Measurements from ENCODE around the gene ROM1. TPM values are rescaled to one million over a fixed set of nuclear protein-coding genes. Genes with fewer than 3 reads are reported as not detected.
"Not testable (repeated sequence)": the region's sequence is repeated elsewhere in the genome, so short reads cannot be mapped to it uniquely, and the experiment has no call there.

Gene ROM1
- total and polyA plus RNA-seq, 2 donors (not counting 3 experiments of a cell fraction or from before 2014, with no cell fraction given): 5.3 to 8.8 TPM

DNA sequence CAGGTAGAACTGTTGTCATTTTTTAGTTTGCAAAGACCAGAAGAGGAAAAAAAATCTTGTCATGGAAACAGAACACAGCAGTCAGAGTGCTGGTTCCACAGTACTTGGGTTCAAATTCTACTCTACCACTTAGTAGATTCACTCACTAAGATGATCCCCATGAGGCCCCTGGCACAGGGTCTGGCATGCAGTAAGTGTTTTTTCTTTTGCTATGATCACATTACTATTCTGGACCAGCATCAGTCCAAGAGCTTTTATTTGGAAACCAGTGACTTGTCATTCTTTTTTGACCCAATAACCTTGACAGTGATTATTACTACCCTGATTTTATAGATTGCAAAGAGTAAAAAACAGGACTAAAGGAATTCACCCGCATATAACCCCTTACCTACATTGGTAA, 43.4 kb upstream of the ROM1 start:
- Histone ChIP-seq H3K27me3 (ENCODE audit: control insufficient read depth in 2 of 2, insufficient read depth in 2 of 2, low read length in 2 of 2) (no peaks in the 10 kb centered on the region), H3K36me3 (ENCODE audit: control insufficient read depth in 2 of 2, extremely low read depth in 1 of 2, insufficient read depth in 2 of 2, low read length in 2 of 2) (peaks cover 35 to 39% of the 10 kb centered on the region in 2 experiments), H3K27ac (ENCODE audit: insufficient read depth, low read depth, low read length) (no peak overlapping the region), H3K4me1 (ENCODE audit: control insufficient read depth, extremely low read depth, insufficient read depth, low read length) (peaks cover 22% of the 10 kb centered on the region), H3K9me3 (replicated peaks; ENCODE audit: control insufficient read depth, insufficient read depth, low read length) (no peaks in the 10 kb centered on the region), H3K9ac (replicated peaks; ENCODE audit: extremely low read depth, insufficient read depth, low read length) (no peak overlapping the region), H3K4me2 (ENCODE audit: insufficient read depth, low read length) (no peak overlapping the region), H3K79me2 (ENCODE audit: control insufficient read depth, insufficient read depth, low read length) (peaks cover 90% of the 10 kb centered on the region), H3K9me1 (replicated peaks; ENCODE audit: control insufficient read depth, extremely low read depth, insufficient read depth, low read length) (no peaks in the 10 kb centered on the region), H3K4me3 (replicated peaks in 1 of 3; ENCODE audit: insufficient read depth in 1 of 3, low read depth in 1 of 3, low read length in 3 of 3) (no peak overlapping the region), H2AFZ (ENCODE audit: low read depth, low read length) (no peak overlapping the region), H4K20me1 (replicated peaks; ENCODE audit: control insufficient read depth, extremely low read depth, insufficient read depth, low read length) (peaks cover 6% of the 10 kb centered on the region)
- TF ChIP-seq JUN (IDR thresholded peaks at IDR 0.05; ENCODE audit: borderline replicate concordance, insufficient read depth, insufficient read length, low read depth): no peak
- no peak for TF ChIP-seq POLR2A (IDR thresholded peaks at IDR 0.05; ENCODE audit: low read depth, low read length)
- TF ChIP-seq EZH2 (IDR thresholded peaks at IDR 0.05; ENCODE audit: borderline replicate concordance, low read depth, low read length, severe bottlenecking): no peak
- no peak for TF ChIP-seq GATA2 (IDR thresholded peaks at IDR 0.05; ENCODE audit: insufficient read depth, insufficient read length, low read depth, low read length)
- TF ChIP-seq FOS (IDR thresholded peaks at IDR 0.05; ENCODE audit: borderline replicate concordance, insufficient read depth, low read length): no peak
- TF ChIP-seq MYC (IDR thresholded peaks at IDR 0.05; ENCODE audit: low read depth, low read length): no peak
- TF ChIP-seq, protein P1, sequence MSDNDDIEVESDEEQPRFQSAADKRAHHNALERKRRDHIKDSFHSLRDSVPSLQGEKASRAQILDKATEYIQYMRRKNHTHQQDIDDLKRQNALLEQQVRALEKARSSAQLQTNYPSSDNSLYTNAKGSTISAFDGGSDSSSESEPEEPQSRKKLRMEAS (IDR thresholded peaks at IDR 0.05; ENCODE audit: insufficient read depth, insufficient read length): no peak
- no peak for TF ChIP-seq POLR2AphosphoS5 (IDR thresholded peaks at IDR 0.05; ENCODE audit: insufficient read depth, low read depth, low read length)
- POLR2A ChIA-PET: no interaction called here
- DNase-seq (ENCODE audit: low read depth, low spot score) (no peak), FAIRE-seq (no peak)
- CTCF ChIA-PET: interaction anchor here (0.6 to 4.2 kb wide), 5 partner anchors 10 to 175 kb away, joined by 3 to 26 read pairs (median 8); no protein-coding TSS in a partner anchor
- dilution Hi-C loops (cut with MboI; ENCODE audit: extremely low pct_ligation_motif_present, low sequenced_read_pairs): no loop called here
- intact Hi-C loops (cut with micrococcal nuclease): no loop called here
- no TSS peak for BruUV-seq (replicated peaks)

DNA sequence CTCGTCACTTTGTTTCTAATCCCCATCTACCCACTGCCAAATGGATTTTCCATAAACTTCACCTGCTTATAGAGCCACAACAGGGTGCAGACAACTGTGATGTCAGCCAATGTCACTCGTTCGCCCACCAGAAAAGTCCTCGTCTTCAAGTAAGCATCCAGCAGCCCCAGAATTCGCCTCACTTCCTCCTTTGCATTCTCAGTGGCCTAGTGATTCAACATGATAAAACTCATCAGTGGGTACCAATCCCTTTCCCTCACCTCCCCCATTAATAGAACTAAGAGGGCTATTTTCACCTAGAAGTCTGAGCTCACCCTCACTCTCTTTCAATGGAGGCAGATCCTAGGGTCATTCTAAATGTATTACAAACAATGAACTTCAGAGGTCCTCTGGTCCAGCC, 42.2 kb upstream of the ROM1 start:
- H3K9ac ChIP-seq (replicated peaks; ENCODE audit: extremely low read depth, insufficient read depth, low read length); BruUV-seq (replicated peaks); H3K4me3 ChIP-seq (replicated peaks in 1 of 3; ENCODE audit: insufficient read depth in 1 of 3, low read depth in 1 of 3, low read length in 3 of 3); DNase-seq (ENCODE audit: low read depth, low spot score); H3K27ac ChIP-seq (ENCODE audit: insufficient read depth, low read depth, low read length); intact Hi-C loops (cut with micrococcal nuclease); H2AFZ ChIP-seq (ENCODE audit: low read depth, low read length); H3K9me3 ChIP-seq (replicated peaks; ENCODE audit: control insufficient read depth, insufficient read depth, low read length); POLR2A ChIA-PET; H3K9me1 ChIP-seq (replicated peaks; ENCODE audit: control insufficient read depth, extremely low read depth, insufficient read depth, low read length); dilution Hi-C loops (cut with MboI; ENCODE audit: extremely low pct_ligation_motif_present, low sequenced_read_pairs); H4K20me1 ChIP-seq (replicated peaks; ENCODE audit: control insufficient read depth, extremely low read depth, insufficient read depth, low read length); H3K27me3 ChIP-seq (ENCODE audit: control insufficient read depth in 2 of 2, insufficient read depth in 2 of 2, low read length in 2 of 2); FAIRE-seq; H3K4me2 ChIP-seq (ENCODE audit: insufficient read depth, low read length): not testable (repeated sequence)
- Histone ChIP-seq H3K79me2 (ENCODE audit: control insufficient read depth, insufficient read depth, low read length) (peaks cover 90% of the 10 kb centered on the region), H3K36me3 (ENCODE audit: control insufficient read depth in 2 of 2, extremely low read depth in 1 of 2, insufficient read depth in 2 of 2, low read length in 2 of 2) (peaks cover 27 to 33% of the 10 kb centered on the region in 2 experiments), H3K4me1 (ENCODE audit: control insufficient read depth, extremely low read depth, insufficient read depth, low read length) (peaks cover 35% of the 10 kb centered on the region)
- CTCF ChIA-PET: interaction anchor here (1.3 to 4.2 kb wide), 3 partner anchors 10 to 146 kb away, joined by 4 to 26 read pairs (median 11); no protein-coding TSS in a partner anchor

All from endothelial cell of umbilical vein (primary cell).